OCI-LY7 (cell line): Measurements from ENCODE around the gene NDUFA13. TPM values are rescaled to one million over a fixed set of nuclear protein-coding genes. Genes with fewer than 3 reads are reported as not detected.

Source experiments
- BruUV-seq: library from RNA; stranded (reverse); fragments of 400-500 nt; replicated peaks from 2 replicates; lab custom pipeline; 2021; lab: Mats Ljungman, UMichigan
- CTCF ChIA-PET: fragments of 300-600 bp; sonication (Branson Sonifier 250); formaldehyde crosslinking; loops from one replicate; lab custom pipeline; 2022; ENCODE audit warnings: antibody characterized with exemption; ENCODE audit not compliant: unreplicated experiment; lab: Charles Lee
- POLR2A ChIA-PET: fragments of 300-600 bp; sonication (Branson Sonifier 250); formaldehyde crosslinking; loops from one replicate; lab custom pipeline; 2022; ENCODE audit warnings: antibody characterized with exemption; lab: Charles Lee
- DNase-seq: peaks from one replicate; pipeline ENCODE4 v3.0.0-alpha.2; 2015; ENCODE audit warnings: low spot score
- H2AFZ ChIP-seq: fragments of 200-600 bp; sonication (generic), shearing (Covaris generic); 2 replicates; pipeline ENCODE4 v1.6.1; 2014; ENCODE audit warnings: mild to moderate bottlenecking, antibody characterized with exemption, low read length, moderate library complexity
- H3K27ac ChIP-seq: fragments of 200-600 bp; sonication (generic); 2 replicates; pipeline ENCODE4 v1.5.1; 2014; ENCODE audit warnings: mixed run types, low read depth, mild to moderate bottlenecking, moderate library complexity, low read length, inconsistent platforms; ENCODE audit not compliant: poor library complexity, severe bottlenecking
- H3K36me3 ChIP-seq: fragments of 200-600 bp; sonication (generic); 2 replicates; pipeline ENCODE4 v1.6.1; 2014; ENCODE audit warnings: mild to moderate bottlenecking, antibody characterized with exemption, low read length, moderate library complexity, mixed read lengths; ENCODE audit not compliant: insufficient read depth
- H3K4me1 ChIP-seq: fragments of 200-600 bp; sonication (generic); 2 replicates; pipeline ENCODE4 v1.5.1; 2014; ENCODE audit warnings: mild to moderate bottlenecking, low read length; ENCODE audit not compliant: insufficient read depth, poor library complexity, severe bottlenecking
- H3K4me2 ChIP-seq: fragments of 200-600 bp; sonication (generic); 2 replicates; pipeline ENCODE4 v1.6.1; 2014; ENCODE audit warnings: mild to moderate bottlenecking, low read length
- H3K4me3 ChIP-seq: fragments of 200-600 bp; sonication (generic); 2 replicates; pipeline ENCODE4 v1.5.1; 2014; ENCODE audit warnings: mild to moderate bottlenecking, low read depth, low read length; ENCODE audit not compliant: poor library complexity, severe bottlenecking
- H3K79me2 ChIP-seq: fragments of 200-600 bp; sonication (generic); 2 replicates; pipeline ENCODE4 v1.6.1; 2016; ENCODE audit warnings: low read depth, mild to moderate bottlenecking, low read length, moderate library complexity, mixed read lengths; ENCODE audit not compliant: insufficient read depth
- H3K9me2 ChIP-seq: fragments of 200-600 bp; sonication (generic); 2 replicates; pipeline ENCODE4 v1.6.1; 2016; ENCODE audit warnings: mild to moderate bottlenecking, low read length, mixed read lengths; ENCODE audit not compliant: insufficient read depth
- H3K9me3 ChIP-seq: fragments of 200-600 bp; sonication (generic); 2 replicates; pipeline ENCODE4 v1.6.1; 2014; ENCODE audit warnings: mild to moderate bottlenecking, mixed run types, low read length, mixed read lengths
- H4K20me1 ChIP-seq: fragments of 200-600 bp; sonication (generic); 2 replicates; pipeline ENCODE4 v1.6.1; 2014; ENCODE audit warnings: mild to moderate bottlenecking, antibody characterized with exemption, low read length, moderate library complexity, mixed read lengths; ENCODE audit not compliant: insufficient read depth
- CTCF ChIP-seq: fragments of 200-600 bp; sonication (generic); conservative IDR thresholded peaks from 2 replicates; pipeline ENCODE4 v1.5.1; 2014; ENCODE audit warnings: mild to moderate bottlenecking, antibody characterized with exemption, low read length, moderate library complexity, mixed read lengths
- EZH2phosphoT487 ChIP-seq: fragments of 200-600 bp; sonication (generic); IDR thresholded peaks from 2 replicates; pipeline ENCODE4 v1.6.1; 2018; ENCODE audit warnings: low read depth, borderline replicate concordance, mild to moderate bottlenecking, mixed run types, antibody characterized with exemption, low read length, moderate library complexity, mixed read lengths
- intact Hi-C: fragments of 100-400 bp; cut with micrococcal nuclease; formaldehyde crosslinking; loops from one replicate; pipeline ENCODE4 v1.10.0; 2022; ENCODE audit not compliant: unreplicated experiment
- total RNA-seq, 2 experiments: library from RNA; depleted of rRNA in 1 of 2; stranded (reverse); fragments of >200 nt in 1 of 2; shearing (Covaris generic) in 1 of 2; gene quantifications; 2 replicates each; pipeline ENCODE4 v1.2.3, GENCODE V29; 2014 to 2022

Gene NDUFA13
- total RNA-seq, 2 experiments from 2014 or later: 275 to 429 TPM

- H3K4me1 ChIP-seq: peaks cover 17% of the 10 kb centered on the region
- H3K36me3 ChIP-seq: peaks cover 46% of the 10 kb centered on the region
- TF ChIP-seq EZH2phosphoT487: no peak
- TF ChIP-seq CTCF: no peak
- H3K9me3 ChIP-seq: no peaks in the 10 kb centered on the region
- no peak for DNase-seq
- no peak overlapping the region for H2AFZ ChIP-seq
- H3K79me2 ChIP-seq: no peaks in the 10 kb centered on the region
- intact Hi-C loops: loop anchor here (10.0 kb wide), 1 partner anchor 214 kb away; no protein-coding TSS in a partner anchor
- no peak overlapping the region for H3K4me2 ChIP-seq
- no peak overlapping the region for H3K27ac ChIP-seq
- no peak overlapping the region for H3K4me3 ChIP-seq
- no peaks in the 10 kb centered on the region for H4K20me1 ChIP-seq
- no TSS peak for BruUV-seq
- ChIA-PET POLR2A (interaction anchor here (0.7 to 0.8 kb wide), 2 partner anchors 42 to 421 kb away, joined by 3 to 5 read pairs; no protein-coding TSS in a partner anchor), CTCF (no interaction called here)
- H3K9me2 ChIP-seq: no peaks in the 10 kb centered on the region
Observed at GRCh38 chr19:19530889-19531288, 14.9 kb downstream of the NDUFA13 start.

GRCh38 chr19:19531951-19532805 lies 16.2 kb downstream of the NDUFA13 start:
- no peaks in the 10 kb centered on the region for H3K79me2 ChIP-seq
- H2AFZ ChIP-seq: no peak overlapping the region
- H3K4me2 ChIP-seq: no peak overlapping the region
- H3K4me1 ChIP-seq: peaks cover 4% of the 10 kb centered on the region
- H3K9me3 ChIP-seq: no peaks in the 10 kb centered on the region
- H3K4me3 ChIP-seq: no peak overlapping the region
- ChIA-PET CTCF (interaction anchor here (0.6 kb wide), 1 partner anchor 32 kb away, joined by 3 read pairs; no protein-coding TSS in a partner anchor), POLR2A (interaction anchor here (0.6 to 0.7 kb wide), 3 partner anchors 8 to 183 kb away, joined by 3 to 6 read pairs (median 5); no protein-coding TSS in a partner anchor)
- DNase-seq: peak; percentile 76
- H4K20me1 ChIP-seq: no peaks in the 10 kb centered on the region
- no peak overlapping the region for H3K27ac ChIP-seq
- peaks cover 41% of the 10 kb centered on the region for H3K36me3 ChIP-seq
- BruUV-seq: TSS peak; percentile 33
- TF ChIP-seq CTCF (peak; percentile 93), EZH2phosphoT487 (no peak)
- no peaks in the 10 kb centered on the region for H3K9me2 ChIP-seq
- intact Hi-C loops: loop anchor here (1.0 to 10.0 kb wide), 3 partner anchors 111 to 427 kb away; partner anchors contain the start of gene GMIP
